Spleen (tissue), 11 donors: Measurements from ENCODE around the gene CREB3L2. TPM values are rescaled to one million over a fixed set of nuclear protein-coding genes. Genes with fewer than 3 reads are reported as not detected.
A peak's percentile ranks its signal among the peaks of the same experiment; 100 is the strongest.

ENCODE experiments used
- DNase-seq: peaks from one replicate; pipeline ENCODE4 v3.0.0-alpha.2; 2020
- H3K27ac ChIP-seq, 8 donors: fragments of 200-600 bp; sonication (generic) in 7 of 8; 1 replicate in 4 of 8; 2 replicates in 4 of 8; pipeline versions ENCODE4 v1.5.0 to v1.8.0; 2016 to 2021; ENCODE audit warnings: inconsistent platforms in 4 of 8, mild to moderate bottlenecking in 4 of 8, moderate library complexity in 1 of 8
- H3K27me3 ChIP-seq, 7 donors: fragments of 200-600 bp; sonication (generic) in 6 of 7; replicated peaks in 1 of 7; 1 replicate in 4 of 7; 2 replicates in 3 of 7; pipeline versions ENCODE4 v1.5.0 to v1.8.0; 2016 to 2021; ENCODE audit warnings: inconsistent platforms in 3 of 7, mild to moderate bottlenecking in 1 of 7
- H3K36me3 ChIP-seq, 6 donors: fragments of 200-600 bp; sonication (generic) in 5 of 6; 1 replicate in 4 of 6; 2 replicates in 2 of 6; pipeline versions ENCODE4 v1.5.0 to v1.8.0; 2016 to 2021; ENCODE audit warnings: inconsistent platforms in 2 of 6
- H3K4me1 ChIP-seq, 6 donors: fragments of 200-600 bp; sonication (generic) in 5 of 6; 1 replicate in 3 of 6; 2 replicates in 3 of 6; pipeline versions ENCODE4 v1.5.0 to v1.8.0; 2016 to 2021; ENCODE audit warnings: inconsistent platforms in 3 of 6
- H3K4me3 ChIP-seq, 8 donors: fragments of 200-600 bp; sonication (generic) in 7 of 8; 1 replicate in 4 of 8; 2 replicates in 4 of 8; pipeline versions ENCODE4 v1.5.0 to v1.8.0; 2016 to 2021; ENCODE audit warnings: inconsistent platforms in 4 of 8, mild to moderate bottlenecking in 4 of 8, moderate library complexity in 2 of 8
- H3K9me3 ChIP-seq, 8 donors: fragments of 200-600 bp; sonication (generic) in 7 of 8; 1 replicate in 4 of 8; 2 replicates in 4 of 8; pipeline versions ENCODE4 v1.5.0 to v1.8.0; 2016 to 2021; ENCODE audit warnings: inconsistent platforms in 4 of 8
- CTCF ChIP-seq, 11 experiments: fragments of 200-600 bp in 7 of 11; fragments of 450-650 bp in 4 of 11; sonication (generic) in 4 of 11; IDR thresholded peaks in 8 of 11; conservative IDR thresholded peaks in 3 of 11; 1 replicate in 7 of 11; 2 replicates in 4 of 11; pipeline versions ENCODE4 v1.4.0 to v1.8.0; 2016 to 2021; ENCODE audit warnings: antibody characterized with exemption in 11 of 11, inconsistent platforms in 4 of 11, mild to moderate bottlenecking in 1 of 11
- POLR2A ChIP-seq, 3 donors: fragments of 450-650 bp; IDR thresholded peaks; one replicate each; pipeline ENCODE4 v1.5.1; 2017; ENCODE audit warnings: antibody characterized with exemption in 3 of 3, mild to moderate bottlenecking in 1 of 3
- POLR2AphosphoS5 ChIP-seq, 3 donors: sonication (generic); formaldehyde crosslinking; IDR thresholded peaks; one replicate each; pipeline ENCODE4 v1.5.1; 2017; ENCODE audit warnings: antibody characterized with exemption in 3 of 3
- WGBS, 5 donors: extraction: QIAGEN DNeasy Blood & Tissue Kit in 3 of 5; methylation state at CpG; one replicate each; pipeline versions ENCODE4 v1.1.5 to v1.1.7; 2013 to 2018; 5-methylcytosine and 5-hydroxymethylcytosine counted together
- intact Hi-C: fragments of 100-400 bp; cut with DNase I; formaldehyde crosslinking; loops from one replicate; pipeline ENCODE4 v1.15.0; 2023; ENCODE audit warnings: low total_unique reads
- polyA plus RNA-seq, 3 donors: library from polyadenylated mRNA; stranded (reverse); fragments of 200-250 nt; gene quantifications; one replicate each; pipeline ENCODE4 v1.2.1, GENCODE V29; 2013
- total RNA-seq, 7 donors: library from RNA; depleted of rRNA in 3 of 7; stranded (reverse); fragments of >200 nt in 3 of 7; fragmentation: NEBNext Ultra II Directional in 4 of 7; extraction: Animal tissue kit (Norgen Biotek cat#: 25700) in 4 of 7; gene quantifications; one replicate each; pipeline versions ENCODE4 v1.1.0 to v1.2.1, GENCODE V29; 2016 to 2021
- donor health status: healthy with polysubstance abuse.
- donor health status: DM: no; HTN: no; CAD: no; lungs with moderate emphysema.
- donor health status: DM: no; HTN: no; CAD: no.
- donor health status: Bipolar disorder and iron deficiency.
- donor health status: healthy.
- donor health status: DM: no; HTN: no; CAD: no.
- donor health status: DM: yes; HTN: yes; CAD: no.

Gene CREB3L2
- total and polyA plus RNA-seq, 10 donors: 3.5 to 68.4 (median 42.4) TPM

GRCh38 chr7:138030679-138031351, 28.9 kb upstream of the CREB3L2 start:
- WGBS, 5 donors: 76 to 91% (median 85%) methylated on average over 7 of the region's 7 CpGs
- no peaks in the 10 kb centered on the region for H3K27me3 ChIP-seq
- H3K9me3 ChIP-seq: peaks cover 0 to 11% (median 0%) of the 10 kb centered on the region in 8 donors
- TF ChIP-seq POLR2A (IDR thresholded peaks at IDR 0.05) (no peak), CTCF (IDR thresholded peaks at IDR 0.05 in 8 of 11, conservative IDR thresholded peaks at IDR 0.05 in 3 of 11) (no peak), POLR2AphosphoS5 (IDR thresholded peaks at IDR 0.05) (no peak)
- no peak overlapping the region for H3K27ac ChIP-seq
- no peak overlapping the region for H3K4me3 ChIP-seq
- no peaks in the 10 kb centered on the region for H3K36me3 ChIP-seq
- intact Hi-C loops: no loop called here
- no peak for DNase-seq
- peaks cover 0 to 24% (median 0%) of the 10 kb centered on the region in 6 donors for H3K4me1 ChIP-seq

GRCh38 chr7:138029941-138030340, 28.1 kb upstream of the CREB3L2 start:
- TF ChIP-seq CTCF (IDR thresholded peaks at IDR 0.05 in 8 of 11, conservative IDR thresholded peaks at IDR 0.05 in 3 of 11): no peak
- TF ChIP-seq POLR2AphosphoS5 (IDR thresholded peaks at IDR 0.05): no peak
- no peak for TF ChIP-seq POLR2A (IDR thresholded peaks at IDR 0.05)
- no peaks in the 10 kb centered on the region for H3K27me3 ChIP-seq
- intact Hi-C loops: no loop called here

DNA sequence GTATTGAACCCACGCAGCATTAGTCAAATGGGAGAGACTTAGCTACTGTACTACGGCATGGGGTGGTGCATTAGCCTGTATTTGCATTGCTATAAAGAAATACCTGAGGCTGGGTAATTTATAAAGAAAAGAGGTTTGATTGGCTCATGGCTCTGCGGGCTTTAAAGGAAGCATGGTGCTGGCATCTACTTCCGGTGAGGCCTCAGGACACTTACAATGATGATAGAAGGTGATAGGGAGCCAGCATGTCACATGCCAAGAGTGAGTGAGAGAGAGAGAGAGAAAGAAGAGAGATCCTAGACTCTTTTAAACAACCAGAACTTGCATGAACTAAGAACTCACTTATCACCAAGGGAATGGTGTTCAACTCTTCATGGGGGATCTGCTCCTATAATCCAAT, 27.2 kb upstream of the CREB3L2 start:
- TF ChIP-seq CTCF (IDR thresholded peaks at IDR 0.05 in 8 of 11, conservative IDR thresholded peaks at IDR 0.05 in 3 of 11) (no peak), POLR2A (IDR thresholded peaks at IDR 0.05) (no peak), POLR2AphosphoS5 (IDR thresholded peaks at IDR 0.05) (no peak)
- H3K27me3 ChIP-seq: no peaks in the 10 kb centered on the region
- 80 to 91% (median 86%) methylated on average over 4 of the region's 4 CpGs for WGBS, 5 donors
- H3K4me3 ChIP-seq: no peak overlapping the region
- peaks cover 0 to 12% (median 4%) of the 10 kb centered on the region in 8 donors for H3K9me3 ChIP-seq
- H3K4me1 ChIP-seq: peaks cover 0 to 24% (median 0%) of the 10 kb centered on the region in 6 donors
- no peaks in the 10 kb centered on the region for H3K36me3 ChIP-seq
- intact Hi-C loops: no loop called here
- H3K27ac ChIP-seq: peak overlapping the region in 1 of 8 donors; percentile 28
- no peak for DNase-seq

More at GRCh38 chr7:138029941-138030340, 28.1 kb upstream of the CREB3L2 start:
- Histone ChIP-seq H3K27ac (no peak overlapping the region), H3K9me3 (peaks cover 0 to 10% (median 2%) of the 10 kb centered on the region in 8 donors), H3K36me3 (no peaks in the 10 kb centered on the region), H3K4me3 (no peak overlapping the region), H3K4me1 (peaks cover 0 to 24% (median 0%) of the 10 kb centered on the region in 6 donors)
- 81 to 96% (median 87%) methylated on average over 2 of the region's 2 CpGs for WGBS, 5 donors
- DNase-seq: no peak

- peaks cover 0 to 24% (median 0%) of the 10 kb centered on the region in 6 donors for H3K4me1 ChIP-seq
- no peak overlapping the region for H3K4me3 ChIP-seq
- H3K27me3 ChIP-seq: no peaks in the 10 kb centered on the region
- intact Hi-C loops: no loop called here
- WGBS, 5 donors: 28 to 48% (median 42%) methylated on average over 2 of the region's 2 CpGs
- H3K27ac ChIP-seq: peak overlapping the region in 1 of 8 donors; percentile 31
- H3K9me3 ChIP-seq: peaks cover 0 to 12% (median 4%) of the 10 kb centered on the region in 8 donors
- no peaks in the 10 kb centered on the region for H3K36me3 ChIP-seq
- TF ChIP-seq POLR2A (IDR thresholded peaks at IDR 0.05) (no peak), CTCF (IDR thresholded peaks at IDR 0.05 in 8 of 11, conservative IDR thresholded peaks at IDR 0.05 in 3 of 11) (no peak), POLR2AphosphoS5 (IDR thresholded peaks at IDR 0.05) (no peak)
- no peak for DNase-seq
Measured at GRCh38 chr7:138027100-138027499, 25.2 kb upstream of the CREB3L2 start.
